Measurements from ENCODE around the gene INAFM2.

INAFM2 gene

DNA sequence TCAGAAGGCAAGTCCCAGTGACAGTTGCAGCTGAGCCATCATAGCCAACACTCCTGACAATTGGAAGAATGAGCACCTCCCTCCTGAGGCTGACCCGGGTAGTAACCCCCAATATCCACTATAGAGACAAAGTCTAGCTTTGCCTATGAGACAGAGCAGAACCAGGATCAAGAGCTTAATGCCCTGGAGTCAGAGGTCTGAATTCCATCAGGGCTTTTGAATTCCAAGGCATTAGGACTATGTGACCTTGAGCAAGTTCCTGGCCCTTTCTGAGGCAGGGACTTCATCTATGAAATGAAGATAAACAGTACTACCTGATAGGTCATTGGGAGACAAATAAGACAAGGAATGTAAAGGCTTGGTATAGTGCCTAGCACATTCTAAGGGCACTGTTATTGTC is 3.1 kb upstream of the INAFM2 start:
- H3K79me2 ChIP-seq (ENCODE audit: control insufficient read depth, low read length): no peaks in the 10 kb centered on the region
- H3K27ac ChIP-seq (ENCODE audit: low read depth, low read length): no peak overlapping the region
- no peaks in the 10 kb centered on the region for H3K9me2 ChIP-seq (replicated peaks; ENCODE audit: control insufficient read depth, low read length)
- H4K20me1 ChIP-seq (ENCODE audit: control insufficient read depth, insufficient read depth, low read depth, low read length): no peaks in the 10 kb centered on the region
- H3K36me3 ChIP-seq (ENCODE audit: control insufficient read depth, low read length): no peaks in the 10 kb centered on the region
- H3K27me3 ChIP-seq (ENCODE audit: control insufficient read depth, low read length): peaks cover 39% of the 10 kb centered on the region
- no peaks in the 10 kb centered on the region for H3K9me3 ChIP-seq (ENCODE audit: control insufficient read depth, insufficient read depth, low read length)
- no peak overlapping the region for H3K4me2 ChIP-seq (ENCODE audit: low read length)
- no peak overlapping the region for H3K4me3 ChIP-seq (ENCODE audit: low read length)
- H3F3A ChIP-seq (ENCODE audit: control insufficient read depth, insufficient read depth): peaks cover 8% of the 10 kb centered on the region
- TF ChIP-seq EZH2phosphoT487 (IDR thresholded peaks at IDR 0.05; ENCODE audit: borderline replicate concordance, low read length) (no peak), CTCF (IDR thresholded peaks at IDR 0.05; ENCODE audit: low read depth, low read length, poor library complexity, severe bottlenecking) (no peak)
- peaks cover 21% of the 10 kb centered on the region for H3K4me1 ChIP-seq (ENCODE audit: control insufficient read depth, low read length)

DNA sequence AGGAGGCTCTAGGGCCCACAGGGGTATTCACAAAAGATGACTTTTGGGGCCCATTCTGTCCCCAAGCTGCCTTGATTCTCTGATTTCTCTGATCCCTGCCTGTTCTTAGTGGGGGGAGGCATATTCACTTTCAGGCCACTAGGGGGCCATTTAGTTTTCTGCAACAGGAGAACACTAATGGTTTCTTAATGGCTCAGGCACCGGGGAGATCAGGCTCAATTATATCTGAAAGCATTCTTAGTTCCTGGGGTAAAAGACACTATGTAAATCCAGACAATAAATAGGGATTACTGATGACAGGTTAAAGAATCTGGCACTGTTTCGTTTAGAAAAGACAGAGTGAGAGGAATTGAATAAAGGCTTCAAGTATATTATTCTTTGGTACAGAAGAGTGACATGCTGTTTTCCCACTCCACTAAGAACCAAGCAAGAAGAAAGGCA is 2.5 kb upstream of the INAFM2 start:
- Histone ChIP-seq H3K9me3 (ENCODE audit: control insufficient read depth, insufficient read depth, low read length) (no peaks in the 10 kb centered on the region), H4K20me1 (ENCODE audit: control insufficient read depth, insufficient read depth, low read depth, low read length) (no peaks in the 10 kb centered on the region), H3K27me3 (ENCODE audit: control insufficient read depth, low read length) (peaks cover 34% of the 10 kb centered on the region), H3K36me3 (ENCODE audit: control insufficient read depth, low read length) (no peaks in the 10 kb centered on the region), H3K27ac (ENCODE audit: low read depth, low read length) (no peak overlapping the region), H3F3A (ENCODE audit: control insufficient read depth, insufficient read depth) (peaks cover 11% of the 10 kb centered on the region), H3K4me3 (ENCODE audit: low read length) (no peak overlapping the region), H3K4me1 (ENCODE audit: control insufficient read depth, low read length) (peaks cover 26% of the 10 kb centered on the region), H3K79me2 (ENCODE audit: control insufficient read depth, low read length) (no peaks in the 10 kb centered on the region), H3K9me2 (replicated peaks; ENCODE audit: control insufficient read depth, low read length) (no peaks in the 10 kb centered on the region), H3K4me2 (ENCODE audit: low read length) (no peak overlapping the region)
- TF ChIP-seq CTCF (IDR thresholded peaks at IDR 0.05; ENCODE audit: low read depth, low read length, poor library complexity, severe bottlenecking) (peak; percentile 92), EZH2phosphoT487 (IDR thresholded peaks at IDR 0.05; ENCODE audit: borderline replicate concordance, low read length) (no peak)

DNA sequence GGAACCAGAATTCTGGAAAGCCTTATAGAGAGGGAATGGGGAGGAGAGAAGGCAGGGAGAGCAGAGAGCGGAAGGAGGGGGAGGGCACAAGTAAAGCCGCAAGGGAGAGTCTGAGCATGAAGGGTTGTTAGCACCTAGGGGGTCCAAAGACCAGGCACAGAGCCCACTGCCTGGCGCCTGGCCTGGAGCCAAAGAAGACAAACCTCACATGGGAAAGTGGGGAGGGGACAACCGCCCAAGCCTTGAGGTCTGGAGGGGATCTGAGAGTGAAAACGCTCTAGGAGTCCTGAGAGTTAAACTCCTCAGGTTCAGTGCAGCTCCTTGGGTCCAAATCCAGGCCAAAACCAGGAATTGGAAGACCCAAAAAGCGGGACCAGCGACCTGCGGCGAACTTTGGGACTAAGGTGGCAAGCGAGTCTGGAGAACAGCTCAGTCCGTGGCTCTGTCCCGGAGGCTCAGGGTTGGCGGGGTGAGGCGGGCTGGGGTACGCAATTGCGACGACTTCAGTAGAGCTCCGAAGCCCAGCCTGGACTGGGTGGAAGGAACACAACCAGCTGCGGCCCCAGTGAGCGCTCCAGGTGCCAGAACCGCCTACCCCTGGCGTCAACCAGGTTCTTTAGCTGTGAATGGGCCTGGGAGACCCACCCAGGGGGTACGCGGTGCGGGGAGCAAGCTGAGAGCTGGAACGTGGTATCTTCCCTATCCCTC is 807 bp upstream of the INAFM2 start:
- H3K4me1 ChIP-seq (ENCODE audit: control insufficient read depth, low read length): peaks cover 27% of the 10 kb centered on the region
- H3K4me3 ChIP-seq (ENCODE audit: low read length): peak overlapping the region; percentile 57
- no peak overlapping the region for H3K27ac ChIP-seq (ENCODE audit: low read depth, low read length)

More for the DNA sequence above, 807 bp upstream of the INAFM2 start:
- H3K79me2 ChIP-seq (ENCODE audit: control insufficient read depth, low read length): no peaks in the 10 kb centered on the region
- H3K36me3 ChIP-seq (ENCODE audit: control insufficient read depth, low read length): no peaks in the 10 kb centered on the region
- H3K9me3 ChIP-seq (ENCODE audit: control insufficient read depth, insufficient read depth, low read length): no peaks in the 10 kb centered on the region
- H3F3A ChIP-seq (ENCODE audit: control insufficient read depth, insufficient read depth): peaks cover 11% of the 10 kb centered on the region
- peak overlapping the region; percentile 70 for H3K4me2 ChIP-seq (ENCODE audit: low read length)
- H3K27me3 ChIP-seq (ENCODE audit: control insufficient read depth, low read length): peaks cover 17% of the 10 kb centered on the region
- no peaks in the 10 kb centered on the region for H4K20me1 ChIP-seq (ENCODE audit: control insufficient read depth, insufficient read depth, low read depth, low read length)
- TF ChIP-seq CTCF (IDR thresholded peaks at IDR 0.05; ENCODE audit: low read depth, low read length, poor library complexity, severe bottlenecking) (no peak), EZH2phosphoT487 (IDR thresholded peaks at IDR 0.05; ENCODE audit: borderline replicate concordance, low read length) (no peak)
- H3K9me2 ChIP-seq (replicated peaks; ENCODE audit: control insufficient read depth, low read length): no peaks in the 10 kb centered on the region
